PFSK-1 (cell line): ENCODE measurements around the gene PRR3.

Experiments
- FOXP2 ChIP-seq: optimal IDR thresholded peaks from 2 replicates; pipeline ENCODE3; 2011; ENCODE audit warnings: borderline replicate concordance, control low read depth, inconsistent platforms; ENCODE audit not compliant: insufficient read depth; ENCODE audit errors: extremely low read length, extremely low read depth
- POLR2AphosphoS5 ChIP-seq: IDR thresholded peaks from 2 replicates; pipeline ENCODE4 v1.6.1; 2012; ENCODE audit warnings: low read depth, mild to moderate bottlenecking, control low read depth, low read length, moderate library complexity
- SIN3A ChIP-seq: IDR thresholded peaks from 2 replicates; pipeline ENCODE4 v1.6.1; 2012; ENCODE audit warnings: mild to moderate bottlenecking, low read length, moderate library complexity, borderline replicate concordance; ENCODE audit not compliant: insufficient read depth
- TAF1 ChIP-seq: IDR thresholded peaks from 2 replicates; pipeline ENCODE4 v1.6.1; 2012; ENCODE audit warnings: low read length, control low read depth, borderline replicate concordance; ENCODE audit not compliant: insufficient read depth
- TF ChIP-seq, protein P1 (sequence below), 2 experiments: IDR thresholded peaks; 2 replicates each; pipeline versions ENCODE4 v1.6.1 to v1.8.0; 2011 to 2012; ENCODE audit warnings: low read depth in 2 of 2, low read length in 2 of 2, control low read depth in 1 of 2, inconsistent platforms in 1 of 2, mild to moderate bottlenecking in 1 of 2, moderate library complexity in 1 of 2; ENCODE audit not compliant: insufficient read depth in 1 of 2

DNA sequence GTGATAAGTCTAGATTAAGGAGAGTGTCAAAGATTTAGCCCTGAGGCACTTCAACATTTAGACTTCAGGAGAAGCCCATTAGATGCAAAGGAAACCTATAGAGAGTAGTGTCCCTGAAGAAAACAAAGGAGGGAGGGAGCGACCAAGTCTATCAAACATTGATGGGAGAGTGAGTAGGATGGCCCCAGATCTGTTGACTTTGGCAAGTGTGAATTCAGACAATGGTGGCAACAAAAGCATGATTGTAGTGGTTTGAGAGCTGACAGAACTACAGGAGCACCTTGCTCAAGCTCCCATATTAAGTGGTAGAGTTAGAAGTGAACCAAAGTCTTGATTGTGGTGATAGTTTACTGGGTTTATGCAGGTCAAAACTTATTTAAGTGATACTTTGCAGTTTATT is 13.2 kb downstream of the PRR3 start:
- TF ChIP-seq SIN3A, result no peak; the same call in 1 of the 2 replicates
- TF ChIP-seq TAF1, result no peak
- TF ChIP-seq, protein P1, sequence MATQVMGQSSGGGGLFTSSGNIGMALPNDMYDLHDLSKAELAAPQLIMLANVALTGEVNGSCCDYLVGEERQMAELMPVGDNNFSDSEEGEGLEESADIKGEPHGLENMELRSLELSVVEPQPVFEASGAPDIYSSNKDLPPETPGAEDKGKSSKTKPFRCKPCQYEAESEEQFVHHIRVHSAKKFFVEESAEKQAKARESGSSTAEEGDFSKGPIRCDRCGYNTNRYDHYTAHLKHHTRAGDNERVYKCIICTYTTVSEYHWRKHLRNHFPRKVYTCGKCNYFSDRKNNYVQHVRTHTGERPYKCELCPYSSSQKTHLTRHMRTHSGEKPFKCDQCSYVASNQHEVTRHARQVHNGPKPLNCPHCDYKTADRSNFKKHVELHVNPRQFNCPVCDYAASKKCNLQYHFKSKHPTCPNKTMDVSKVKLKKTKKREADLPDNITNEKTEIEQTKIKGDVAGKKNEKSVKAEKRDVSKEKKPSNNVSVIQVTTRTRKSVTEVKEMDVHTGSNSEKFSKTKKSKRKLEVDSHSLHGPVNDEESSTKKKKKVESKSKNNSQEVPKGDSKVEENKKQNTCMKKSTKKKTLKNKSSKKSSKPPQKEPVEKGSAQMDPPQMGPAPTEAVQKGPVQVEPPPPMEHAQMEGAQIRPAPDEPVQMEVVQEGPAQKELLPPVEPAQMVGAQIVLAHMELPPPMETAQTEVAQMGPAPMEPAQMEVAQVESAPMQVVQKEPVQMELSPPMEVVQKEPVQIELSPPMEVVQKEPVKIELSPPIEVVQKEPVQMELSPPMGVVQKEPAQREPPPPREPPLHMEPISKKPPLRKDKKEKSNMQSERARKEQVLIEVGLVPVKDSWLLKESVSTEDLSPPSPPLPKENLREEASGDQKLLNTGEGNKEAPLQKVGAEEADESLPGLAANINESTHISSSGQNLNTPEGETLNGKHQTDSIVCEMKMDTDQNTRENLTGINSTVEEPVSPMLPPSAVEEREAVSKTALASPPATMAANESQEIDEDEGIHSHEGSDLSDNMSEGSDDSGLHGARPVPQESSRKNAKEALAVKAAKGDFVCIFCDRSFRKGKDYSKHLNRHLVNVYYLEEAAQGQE (IDR thresholded peaks at IDR 0.05; ENCODE audit: insufficient read depth in 1 of 2, low read depth in 2 of 2, low read length in 2 of 2), result no peak
- no peak for TF ChIP-seq POLR2AphosphoS5
- no peak for TF ChIP-seq FOXP2
